ENCODE data around the gene PLAGL2.

- TF ChIP-seq POLR2A (IDR thresholded peaks at IDR 0.05): no peak
- TF ChIP-seq, protein P1, sequence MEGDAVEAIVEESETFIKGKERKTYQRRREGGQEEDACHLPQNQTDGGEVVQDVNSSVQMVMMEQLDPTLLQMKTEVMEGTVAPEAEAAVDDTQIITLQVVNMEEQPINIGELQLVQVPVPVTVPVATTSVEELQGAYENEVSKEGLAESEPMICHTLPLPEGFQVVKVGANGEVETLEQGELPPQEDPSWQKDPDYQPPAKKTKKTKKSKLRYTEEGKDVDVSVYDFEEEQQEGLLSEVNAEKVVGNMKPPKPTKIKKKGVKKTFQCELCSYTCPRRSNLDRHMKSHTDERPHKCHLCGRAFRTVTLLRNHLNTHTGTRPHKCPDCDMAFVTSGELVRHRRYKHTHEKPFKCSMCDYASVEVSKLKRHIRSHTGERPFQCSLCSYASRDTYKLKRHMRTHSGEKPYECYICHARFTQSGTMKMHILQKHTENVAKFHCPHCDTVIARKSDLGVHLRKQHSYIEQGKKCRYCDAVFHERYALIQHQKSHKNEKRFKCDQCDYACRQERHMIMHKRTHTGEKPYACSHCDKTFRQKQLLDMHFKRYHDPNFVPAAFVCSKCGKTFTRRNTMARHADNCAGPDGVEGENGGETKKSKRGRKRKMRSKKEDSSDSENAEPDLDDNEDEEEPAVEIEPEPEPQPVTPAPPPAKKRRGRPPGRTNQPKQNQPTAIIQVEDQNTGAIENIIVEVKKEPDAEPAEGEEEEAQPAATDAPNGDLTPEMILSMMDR (IDR thresholded peaks at IDR 0.05): no peak
- no peak for TF ChIP-seq POLR2AphosphoS5 (IDR thresholded peaks at IDR 0.05)
These were observed 23.2 kb upstream of the PLAGL2 start for GRCh38 chr20:32230707-32231106.

Measured in breast epithelium (tissue), 3 donors.